ENCODE results near the gene CNKSR2.

Gene CNKSR2

DNA sequence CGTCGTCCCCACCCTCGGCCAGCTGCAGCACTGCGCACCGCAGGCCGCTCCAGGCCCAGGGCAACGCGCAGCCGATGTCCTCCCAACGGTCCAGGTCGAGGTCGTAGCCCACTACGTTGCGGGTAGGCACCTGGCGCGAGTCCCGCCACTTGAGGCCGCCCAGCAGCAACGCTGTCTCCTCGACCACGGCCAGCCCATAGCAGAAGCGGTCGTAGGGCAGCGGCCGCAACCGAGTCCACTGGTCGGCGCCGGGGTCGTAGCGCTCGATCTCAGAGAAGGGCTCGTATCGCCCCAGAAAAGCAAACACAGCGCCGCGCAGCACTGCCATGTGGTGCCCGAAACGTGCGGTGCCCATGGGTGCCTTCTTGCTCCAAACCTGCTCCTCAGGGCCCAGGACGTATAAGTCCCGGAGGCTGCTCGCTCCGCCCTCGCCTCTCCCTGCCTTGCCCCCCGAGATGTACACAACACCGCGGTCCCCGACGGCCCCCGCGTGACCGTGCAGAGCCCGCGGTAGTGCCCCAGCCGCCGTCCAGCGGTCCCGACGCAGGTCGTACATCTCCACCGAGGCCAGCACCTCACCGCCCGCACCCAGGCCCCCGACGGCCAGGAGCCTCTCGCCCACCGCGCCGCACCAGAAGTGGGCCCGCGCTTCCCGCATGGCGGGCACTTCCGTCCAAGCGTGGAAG is 281.8 kb downstream of the CNKSR2 start:
- ChIA-PET POLR2A (no interaction called here), CTCF (no interaction called here)
- DNase-seq (ENCODE audit: low read depth, low spot score), result no peak
- no peak overlapping the region for H3K4me3 ChIP-seq (ENCODE audit: low read depth, low read length)
- TF ChIP-seq, protein P1, sequence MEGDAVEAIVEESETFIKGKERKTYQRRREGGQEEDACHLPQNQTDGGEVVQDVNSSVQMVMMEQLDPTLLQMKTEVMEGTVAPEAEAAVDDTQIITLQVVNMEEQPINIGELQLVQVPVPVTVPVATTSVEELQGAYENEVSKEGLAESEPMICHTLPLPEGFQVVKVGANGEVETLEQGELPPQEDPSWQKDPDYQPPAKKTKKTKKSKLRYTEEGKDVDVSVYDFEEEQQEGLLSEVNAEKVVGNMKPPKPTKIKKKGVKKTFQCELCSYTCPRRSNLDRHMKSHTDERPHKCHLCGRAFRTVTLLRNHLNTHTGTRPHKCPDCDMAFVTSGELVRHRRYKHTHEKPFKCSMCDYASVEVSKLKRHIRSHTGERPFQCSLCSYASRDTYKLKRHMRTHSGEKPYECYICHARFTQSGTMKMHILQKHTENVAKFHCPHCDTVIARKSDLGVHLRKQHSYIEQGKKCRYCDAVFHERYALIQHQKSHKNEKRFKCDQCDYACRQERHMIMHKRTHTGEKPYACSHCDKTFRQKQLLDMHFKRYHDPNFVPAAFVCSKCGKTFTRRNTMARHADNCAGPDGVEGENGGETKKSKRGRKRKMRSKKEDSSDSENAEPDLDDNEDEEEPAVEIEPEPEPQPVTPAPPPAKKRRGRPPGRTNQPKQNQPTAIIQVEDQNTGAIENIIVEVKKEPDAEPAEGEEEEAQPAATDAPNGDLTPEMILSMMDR (IDR thresholded peaks at IDR 0.05; ENCODE audit: insufficient read depth, low read length, missing control alignments), result no peak

DNA sequence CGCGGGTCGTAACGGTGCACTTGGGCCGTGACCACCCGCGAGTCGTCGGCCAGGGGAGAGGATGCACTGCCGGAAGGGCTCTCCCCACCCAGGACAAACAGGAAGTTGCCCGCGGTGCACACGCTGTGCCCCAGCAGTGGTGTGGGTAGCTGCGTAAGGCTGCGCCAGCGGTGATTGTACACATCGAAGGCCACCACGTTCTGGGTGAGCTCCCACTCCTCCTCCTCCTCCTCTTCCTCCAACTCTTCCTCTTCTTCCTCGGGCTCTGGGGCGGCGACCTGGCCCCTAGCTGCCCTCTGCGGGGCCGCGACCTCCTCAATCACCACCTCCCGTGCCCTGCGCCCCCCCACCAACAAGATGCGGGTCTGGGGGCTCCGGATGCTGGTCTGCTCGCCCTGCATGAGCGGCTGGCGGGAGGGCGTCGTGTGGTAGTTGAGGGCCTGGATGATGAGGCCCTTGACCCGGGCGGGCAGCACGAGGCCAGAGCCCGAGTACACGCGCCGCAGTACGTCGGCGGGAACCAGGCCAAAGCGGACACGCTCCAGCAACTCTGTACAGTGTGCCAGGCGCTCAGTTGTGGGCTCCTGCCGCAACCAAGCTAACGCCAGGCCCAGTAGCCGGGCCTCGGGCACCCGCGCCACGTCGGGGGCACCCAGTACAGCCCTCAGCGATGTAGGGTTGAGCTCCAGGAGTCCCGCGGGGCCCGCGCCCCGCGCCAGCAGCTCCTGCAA is 282.5 kb downstream of the CNKSR2 start:
- no peak overlapping the region for H3K4me3 ChIP-seq (ENCODE audit: low read depth, low read length)
- TF ChIP-seq, protein P1 (IDR thresholded peaks at IDR 0.05; ENCODE audit: insufficient read depth, low read length, missing control alignments), result no peak
- no peak for DNase-seq (ENCODE audit: low read depth, low spot score)
- ChIA-PET CTCF (no interaction called here), POLR2A (no interaction called here)

DNA sequence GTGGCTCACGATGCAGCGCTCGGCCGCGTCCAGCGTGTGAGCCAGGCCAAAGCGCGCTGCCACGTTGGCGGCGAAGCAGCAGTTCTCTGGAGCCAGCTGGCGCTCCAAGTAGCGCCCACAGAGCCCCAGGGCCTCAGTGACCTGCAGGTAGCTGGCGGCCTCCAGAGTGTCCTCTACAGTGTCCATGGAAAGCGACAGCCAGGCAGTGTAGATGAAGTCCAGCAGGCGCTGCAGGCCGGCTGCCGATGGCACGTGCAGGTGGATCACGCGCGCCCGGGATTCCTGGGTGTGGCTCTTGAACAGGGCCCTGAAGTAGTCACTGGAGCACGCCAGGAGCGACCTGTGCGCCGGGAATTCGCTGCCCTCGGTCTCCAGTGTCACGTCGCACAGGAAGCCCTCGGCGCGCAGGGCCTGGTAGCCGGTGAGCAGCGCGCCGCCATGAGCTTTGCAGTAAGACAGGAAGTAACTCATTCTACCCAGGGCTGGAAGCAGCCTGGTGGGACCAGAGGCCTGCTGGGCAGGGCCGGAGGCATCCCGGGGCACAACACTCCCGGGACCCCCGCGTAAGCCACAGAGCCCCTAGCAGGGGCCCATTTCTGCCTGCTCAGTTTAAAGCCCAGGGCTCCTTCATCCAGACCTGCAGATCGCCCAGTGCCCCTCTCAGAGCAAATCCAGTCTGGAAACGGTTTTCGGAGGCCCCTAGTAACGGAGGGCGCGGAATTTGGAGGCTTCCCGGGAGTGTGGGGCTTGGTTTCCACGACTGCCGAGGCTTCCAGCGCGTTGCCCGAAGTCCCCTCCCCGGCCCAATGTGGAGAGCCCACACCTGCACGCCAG is 283.3 kb downstream of the CNKSR2 start:
- ChIA-PET POLR2A (no interaction called here), CTCF (no interaction called here)
- TF ChIP-seq, protein P1 (IDR thresholded peaks at IDR 0.05; ENCODE audit: insufficient read depth, low read length, missing control alignments), result no peak
- DNase-seq (ENCODE audit: low read depth, low spot score), result no peak
- H3K4me3 ChIP-seq (ENCODE audit: low read depth, low read length), result no peak overlapping the region

GRCh38 chrX:21658152-21658737 is 284.0 kb downstream of the CNKSR2 start, which contains the start of gene KLHL34:
TSS of gene KLHL34 (minus strand) at chrX:21658330. CDS start at chrX:21657788, 542 bp downstream.
- ChIA-PET POLR2A (no interaction called here), CTCF (no interaction called here)
- no peak for DNase-seq (ENCODE audit: low read depth, low spot score)
- TF ChIP-seq, protein P1 (IDR thresholded peaks at IDR 0.05; ENCODE audit: insufficient read depth, low read length, missing control alignments), result no peak
- peak within 1 kb of the TSS; percentile 23 for H3K4me3 ChIP-seq (ENCODE audit: low read depth, low read length)

DNA sequence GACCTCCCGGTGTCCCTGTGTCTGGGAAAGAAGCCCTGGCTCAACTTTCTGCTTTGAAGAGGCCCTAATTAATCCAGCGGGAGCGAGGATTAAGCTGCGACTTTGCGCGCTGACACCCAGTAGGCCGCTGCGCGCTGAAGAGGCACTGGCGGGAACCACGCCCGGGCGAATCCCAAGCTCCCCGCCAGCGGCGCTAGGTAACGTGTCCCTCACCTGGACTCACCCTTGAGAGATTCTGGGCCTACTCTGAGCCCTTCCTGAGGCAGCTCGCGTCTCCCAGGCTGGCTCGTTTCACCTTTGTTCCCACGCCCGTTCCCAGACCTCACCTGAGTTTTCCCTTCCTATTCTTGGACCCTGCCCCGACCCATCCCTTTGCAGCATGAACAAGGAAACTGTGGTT is 284.5 kb downstream of the CNKSR2 start:
- DNase-seq (ENCODE audit: low read depth, low spot score), result no peak
- POLR2A ChIA-PET, result no interaction called here
- peak overlapping the region; percentile 23 for H3K4me3 ChIP-seq (ENCODE audit: low read depth, low read length)
- TF ChIP-seq, protein P1 (IDR thresholded peaks at IDR 0.05; ENCODE audit: insufficient read depth, low read length, missing control alignments), result no peak
- CTCF ChIA-PET, result no interaction called here

Data from AG04449 (cell line).